ENCODE measurements around the gene APOBR.

Gene APOBR

GRCh38 chr16:28531777-28532744 is 37.6 kb downstream of the APOBR start:
- in situ Hi-C loops (cut with HindIII; ENCODE audit: low sequenced_read_pairs): no loop called here
- no peak for DNase-seq (ENCODE audit: low read depth, low spot score)
- TF ChIP-seq CTCF (IDR thresholded peaks at IDR 0.05; ENCODE audit: low read depth, low read length): no peak
- H3K4me3 ChIP-seq (ENCODE audit: low read depth, low read length): no peak overlapping the region

DNA sequence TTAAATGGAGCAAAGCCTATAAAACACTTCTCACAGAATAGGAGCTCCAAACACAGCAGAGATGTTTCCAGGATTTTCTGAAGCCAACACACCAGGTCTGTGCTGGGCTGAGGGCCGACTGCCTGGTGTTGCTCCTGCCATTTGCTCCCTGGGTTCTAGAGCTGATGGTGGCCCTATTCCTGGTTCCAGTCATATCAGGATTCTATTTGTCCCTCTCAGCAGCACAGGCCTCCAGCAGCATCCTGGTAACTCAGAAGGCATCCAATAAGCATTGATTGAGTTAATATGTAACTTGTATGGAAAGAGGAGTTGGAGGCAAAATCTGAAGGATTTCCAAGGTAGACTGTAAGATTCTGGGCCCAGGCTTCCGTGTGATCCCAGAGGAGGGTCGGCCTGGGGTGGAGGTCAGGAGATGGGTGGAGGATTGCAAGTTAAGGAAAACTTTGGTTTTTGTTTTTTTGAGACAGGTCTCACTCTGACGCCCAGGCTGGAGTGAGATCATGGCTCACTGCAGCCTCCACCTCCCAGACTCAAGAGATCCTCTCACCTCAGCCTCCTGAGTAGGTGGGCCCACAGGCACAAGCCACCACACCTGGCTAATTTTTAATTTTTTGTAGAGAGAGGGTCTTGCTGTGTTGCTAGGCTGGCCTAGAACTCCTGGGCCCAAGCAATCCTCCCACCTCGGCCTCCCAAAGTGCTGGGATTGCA is 38.7 kb downstream of the APOBR start:
- TF ChIP-seq CTCF (IDR thresholded peaks at IDR 0.05; ENCODE audit: low read depth, low read length): no peak
- in situ Hi-C loops (cut with HindIII; ENCODE audit: low sequenced_read_pairs): no loop called here

DNA sequence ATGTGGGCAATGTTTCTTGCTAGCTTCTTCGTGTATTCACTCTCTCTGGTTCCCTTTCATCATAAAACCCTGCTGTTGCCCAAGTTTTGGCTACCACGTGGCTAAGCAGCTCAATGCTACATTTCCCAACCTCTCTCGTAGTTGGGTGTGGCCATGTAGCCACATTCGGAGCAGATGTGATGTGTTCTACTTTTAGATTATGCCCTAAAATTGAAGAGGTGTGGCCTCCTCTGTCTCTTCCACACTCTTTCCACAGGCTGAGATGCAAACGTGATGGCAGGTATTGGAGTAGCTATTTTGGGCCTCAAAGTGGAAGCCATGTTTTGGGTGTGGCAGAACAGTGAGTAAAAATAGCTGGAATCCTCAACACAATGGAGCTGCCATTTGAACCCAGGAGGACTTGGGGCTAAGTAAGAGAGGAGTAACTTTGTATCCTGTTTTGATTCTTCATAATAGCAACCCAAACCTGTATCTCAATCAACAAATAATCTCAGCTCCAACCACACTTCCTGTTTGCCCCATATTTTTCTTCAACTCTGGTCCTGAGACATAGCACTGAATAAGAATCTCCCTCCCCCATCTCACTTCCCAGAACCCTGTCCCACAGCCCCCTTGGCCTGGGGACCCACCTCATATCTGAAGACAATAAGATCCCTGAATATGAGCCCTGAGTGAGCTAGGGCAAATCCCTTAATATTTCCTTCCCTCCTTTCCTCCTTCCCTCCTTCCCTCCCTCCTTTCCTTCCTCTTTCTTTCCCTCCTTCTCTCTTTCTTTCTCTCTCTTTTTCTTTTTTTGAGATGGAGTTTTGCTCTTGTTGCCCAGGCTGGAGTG is 40.3 kb downstream of the APOBR start:
- no peak for TF ChIP-seq CTCF (IDR thresholded peaks at IDR 0.05; ENCODE audit: low read depth, low read length)
- DNase-seq (ENCODE audit: low read depth, low spot score): no peak
- no peak overlapping the region for H3K4me3 ChIP-seq (ENCODE audit: low read depth, low read length)
- in situ Hi-C loops (cut with HindIII; ENCODE audit: low sequenced_read_pairs): no loop called here

More for the DNA sequence above, 38.7 kb downstream of the APOBR start:
- no peak for DNase-seq (ENCODE audit: low read depth, low spot score)
- H3K4me3 ChIP-seq (ENCODE audit: low read depth, low read length): no peak overlapping the region

- H3K4me3 ChIP-seq (ENCODE audit: low read depth, low read length): peak overlapping the region; percentile 44
- DNase-seq (ENCODE audit: low read depth, low spot score): no peak
- no peak for TF ChIP-seq CTCF (IDR thresholded peaks at IDR 0.05; ENCODE audit: low read depth, low read length)
- in situ Hi-C loops (cut with HindIII; ENCODE audit: low sequenced_read_pairs): no loop called here
These were observed 42.6 kb downstream of the APOBR start for GRCh38 chr16:28537076-28537475.

DNA sequence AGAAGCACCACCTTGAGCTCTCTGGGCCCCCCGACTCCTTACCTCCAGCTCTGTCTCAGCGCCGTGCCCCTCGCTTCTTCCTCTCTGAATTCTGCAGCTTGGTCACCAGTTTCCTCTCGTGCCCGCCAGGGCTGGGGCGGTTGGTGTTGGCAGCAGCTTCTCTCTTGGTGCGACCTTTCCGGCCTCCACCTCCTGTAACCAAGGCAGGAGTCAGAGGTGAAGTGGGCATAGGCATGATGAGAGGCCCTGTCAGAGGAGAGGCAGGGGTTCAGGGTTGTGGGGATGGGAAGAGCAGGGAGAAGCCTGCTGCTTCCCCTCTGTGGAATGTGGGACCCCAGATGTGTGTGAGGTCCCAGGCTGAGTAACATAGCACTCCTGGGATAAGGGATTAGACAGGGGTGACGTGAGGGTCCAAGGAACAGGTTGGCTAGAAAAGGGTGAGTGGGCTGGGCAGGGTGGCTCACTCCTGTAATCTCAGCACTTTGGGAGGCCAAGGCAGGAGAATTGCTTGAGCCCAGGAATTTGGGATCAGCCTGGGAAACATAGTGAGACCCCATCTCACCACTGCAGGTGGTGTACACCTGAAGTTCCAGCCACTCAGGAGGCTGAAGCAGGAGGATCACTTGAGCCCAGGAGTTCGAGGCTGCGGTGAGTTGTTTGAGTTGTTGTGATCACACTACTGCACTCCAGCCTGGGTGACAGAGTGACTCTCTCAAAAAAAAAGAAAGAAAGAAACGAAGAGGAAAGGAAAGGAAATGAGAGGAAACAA is 43.7 kb downstream of the APOBR start:
- TF ChIP-seq CTCF (IDR thresholded peaks at IDR 0.05; ENCODE audit: low read depth, low read length): no peak
- peak overlapping the region; percentile 44 for H3K4me3 ChIP-seq (ENCODE audit: low read depth, low read length)
- DNase-seq (ENCODE audit: low read depth, low spot score): no peak
- in situ Hi-C loops (cut with HindIII; ENCODE audit: low sequenced_read_pairs): no loop called here

All from astrocyte of the spinal cord (primary cell).